Measurements from ENCODE around the gene FAM120A. TPM values are rescaled to one million over a fixed set of nuclear protein-coding genes. Genes with fewer than 3 reads are reported as not detected.

The FAM120A gene
- total RNA-seq, 6 donors from 2014 or later: 102 to 137 (median 109) TPM

- H3K4me3 ChIP-seq: peak overlapping the region in 3 of 4 donors; percentile 26 to 46 (median 40)
Observed at GRCh38 chr9:93501406-93501805, 49.9 kb downstream of the FAM120A start.

GRCh38 chr9:93503381-93503780, 51.9 kb downstream of the FAM120A start:
- Histone ChIP-seq H3K4me1 (peaks cover 23 to 47% (median 37%) of the 10 kb centered on the region in 4 donors), H3K27me3 (no peaks in the 10 kb centered on the region), H3K27ac (peak overlapping the region in 2 of 4 donors; percentile 66 to 83), H3K4me3 (no peak overlapping the region), H3K9me3 (no peaks in the 10 kb centered on the region), H3K36me3 (peaks cover 6 to 24% (median 18%) of the 10 kb centered on the region in 4 donors)
- no peak for TF ChIP-seq EP300 (IDR thresholded peaks at IDR 0.05)
- TF ChIP-seq POLR2AphosphoS5 (IDR thresholded peaks at IDR 0.05): no peak
- TF ChIP-seq CTCF (IDR thresholded peaks at IDR 0.05): no peak
- TF ChIP-seq POLR2A (IDR thresholded peaks at IDR 0.05): no peak
- DNase-seq: no peak
- 92 to 94% methylated on average over 4 of the region's 4 CpGs for WGBS, 2 donors
- ATAC-seq (ENCODE audit: low FRiP score in 2 of 2): no peak

More at GRCh38 chr9:93501406-93501805, 49.9 kb downstream of the FAM120A start:
- no peaks in the 10 kb centered on the region for H3K27me3 ChIP-seq
- 20 to 36% methylated on average over 4 of the region's 4 CpGs for WGBS, 2 donors
- DNase-seq: no peak
- H3K9me3 ChIP-seq: no peaks in the 10 kb centered on the region
- no peak for ATAC-seq (ENCODE audit: low FRiP score in 2 of 2)
- peak overlapping the region; percentile 59 to 85 (median 72) for H3K27ac ChIP-seq
- peaks cover 23 to 38% (median 32%) of the 10 kb centered on the region in 4 donors for H3K4me1 ChIP-seq
- peaks cover 8 to 44% (median 33%) of the 10 kb centered on the region in 4 donors for H3K36me3 ChIP-seq
- no peak for TF ChIP-seq CTCF (IDR thresholded peaks at IDR 0.05)
- TF ChIP-seq POLR2AphosphoS5 (IDR thresholded peaks at IDR 0.05): peak in 1 of 2 donors; percentile 37
- no peak for TF ChIP-seq POLR2A (IDR thresholded peaks at IDR 0.05)
- TF ChIP-seq EP300 (IDR thresholded peaks at IDR 0.05): no peak

GRCh38 chr9:93505541-93506132, 54.2 kb downstream of the FAM120A start:
- ATAC-seq (ENCODE audit: low FRiP score in 2 of 2): peak in 1 of 2 donors; percentile 62
- H3K27ac ChIP-seq: peak overlapping the region; percentile 63 to 85 (median 80)
- WGBS, 2 donors: 64 to 72% methylated on average over 4 of the region's 4 CpGs

GRCh38 chr9:93507768-93508167, 56.3 kb downstream of the FAM120A start:
- H3K36me3 ChIP-seq: peaks cover 0 to 4% (median 2%) of the 10 kb centered on the region in 4 donors
- no peak overlapping the region for H3K4me3 ChIP-seq
- no peaks in the 10 kb centered on the region for H3K9me3 ChIP-seq
- no peaks in the 10 kb centered on the region for H3K27me3 ChIP-seq
- DNase-seq (no peak), ATAC-seq (ENCODE audit: low FRiP score in 2 of 2) (no peak)
- WGBS, 2 donors: 83 to 90% methylated on average over 2 of the region's 2 CpGs
- TF ChIP-seq POLR2AphosphoS5 (IDR thresholded peaks at IDR 0.05): no peak
- H3K4me1 ChIP-seq: peaks cover 29 to 55% (median 42%) of the 10 kb centered on the region in 4 donors
- no peak overlapping the region for H3K27ac ChIP-seq

More at GRCh38 chr9:93505541-93506132, 54.2 kb downstream of the FAM120A start:
- peaks cover 0 to 4% (median 2%) of the 10 kb centered on the region in 4 donors for H3K36me3 ChIP-seq
- H3K4me1 ChIP-seq: peaks cover 22 to 41% (median 34%) of the 10 kb centered on the region in 4 donors
- TF ChIP-seq POLR2A (IDR thresholded peaks at IDR 0.05) (no peak), POLR2AphosphoS5 (IDR thresholded peaks at IDR 0.05) (no peak), EP300 (IDR thresholded peaks at IDR 0.05) (no peak), CTCF (IDR thresholded peaks at IDR 0.05) (no peak)
- no peaks in the 10 kb centered on the region for H3K27me3 ChIP-seq
- no peak overlapping the region for H3K4me3 ChIP-seq
- no peaks in the 10 kb centered on the region for H3K9me3 ChIP-seq
- DNase-seq: no peak

GRCh38 chr9:93508207-93508606, 56.7 kb downstream of the FAM120A start:
- DNase-seq (no peak), ATAC-seq (ENCODE audit: low FRiP score in 2 of 2) (no peak)
- no peak overlapping the region for H3K4me3 ChIP-seq
- H3K27me3 ChIP-seq: no peaks in the 10 kb centered on the region
- no peak for TF ChIP-seq POLR2A (IDR thresholded peaks at IDR 0.05)
- TF ChIP-seq CTCF (IDR thresholded peaks at IDR 0.05): no peak
- TF ChIP-seq POLR2AphosphoS5 (IDR thresholded peaks at IDR 0.05): no peak
- no peak for TF ChIP-seq EP300 (IDR thresholded peaks at IDR 0.05)
- WGBS, 2 donors: 77 to 100% methylated on average over 1 to 2 of the region's 2 CpGs
- peaks cover 29 to 60% (median 42%) of the 10 kb centered on the region in 4 donors for H3K4me1 ChIP-seq
- no peak overlapping the region for H3K27ac ChIP-seq
- H3K9me3 ChIP-seq: no peaks in the 10 kb centered on the region
- peaks cover 0 to 4% (median 0%) of the 10 kb centered on the region in 4 donors for H3K36me3 ChIP-seq

All from upper lobe of left lung (tissue), 6 donors.